ENCODE measurements around the gene PMFBP1.

Gene PMFBP1, protein sequence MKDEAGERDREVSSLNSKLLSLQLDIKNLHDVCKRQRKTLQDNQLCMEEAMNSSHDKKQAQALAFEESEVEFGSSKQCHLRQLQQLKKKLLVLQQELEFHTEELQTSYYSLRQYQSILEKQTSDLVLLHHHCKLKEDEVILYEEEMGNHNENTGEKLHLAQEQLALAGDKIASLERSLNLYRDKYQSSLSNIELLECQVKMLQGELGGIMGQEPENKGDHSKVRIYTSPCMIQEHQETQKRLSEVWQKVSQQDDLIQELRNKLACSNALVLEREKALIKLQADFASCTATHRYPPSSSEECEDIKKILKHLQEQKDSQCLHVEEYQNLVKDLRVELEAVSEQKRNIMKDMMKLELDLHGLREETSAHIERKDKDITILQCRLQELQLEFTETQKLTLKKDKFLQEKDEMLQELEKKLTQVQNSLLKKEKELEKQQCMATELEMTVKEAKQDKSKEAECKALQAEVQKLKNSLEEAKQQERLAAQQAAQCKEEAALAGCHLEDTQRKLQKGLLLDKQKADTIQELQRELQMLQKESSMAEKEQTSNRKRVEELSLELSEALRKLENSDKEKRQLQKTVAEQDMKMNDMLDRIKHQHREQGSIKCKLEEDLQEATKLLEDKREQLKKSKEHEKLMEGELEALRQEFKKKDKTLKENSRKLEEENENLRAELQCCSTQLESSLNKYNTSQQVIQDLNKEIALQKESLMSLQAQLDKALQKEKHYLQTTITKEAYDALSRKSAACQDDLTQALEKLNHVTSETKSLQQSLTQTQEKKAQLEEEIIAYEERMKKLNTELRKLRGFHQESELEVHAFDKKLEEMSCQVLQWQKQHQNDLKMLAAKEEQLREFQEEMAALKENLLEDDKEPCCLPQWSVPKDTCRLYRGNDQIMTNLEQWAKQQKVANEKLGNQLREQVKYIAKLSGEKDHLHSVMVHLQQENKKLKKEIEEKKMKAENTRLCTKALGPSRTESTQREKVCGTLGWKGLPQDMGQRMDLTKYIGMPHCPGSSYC

DNA sequence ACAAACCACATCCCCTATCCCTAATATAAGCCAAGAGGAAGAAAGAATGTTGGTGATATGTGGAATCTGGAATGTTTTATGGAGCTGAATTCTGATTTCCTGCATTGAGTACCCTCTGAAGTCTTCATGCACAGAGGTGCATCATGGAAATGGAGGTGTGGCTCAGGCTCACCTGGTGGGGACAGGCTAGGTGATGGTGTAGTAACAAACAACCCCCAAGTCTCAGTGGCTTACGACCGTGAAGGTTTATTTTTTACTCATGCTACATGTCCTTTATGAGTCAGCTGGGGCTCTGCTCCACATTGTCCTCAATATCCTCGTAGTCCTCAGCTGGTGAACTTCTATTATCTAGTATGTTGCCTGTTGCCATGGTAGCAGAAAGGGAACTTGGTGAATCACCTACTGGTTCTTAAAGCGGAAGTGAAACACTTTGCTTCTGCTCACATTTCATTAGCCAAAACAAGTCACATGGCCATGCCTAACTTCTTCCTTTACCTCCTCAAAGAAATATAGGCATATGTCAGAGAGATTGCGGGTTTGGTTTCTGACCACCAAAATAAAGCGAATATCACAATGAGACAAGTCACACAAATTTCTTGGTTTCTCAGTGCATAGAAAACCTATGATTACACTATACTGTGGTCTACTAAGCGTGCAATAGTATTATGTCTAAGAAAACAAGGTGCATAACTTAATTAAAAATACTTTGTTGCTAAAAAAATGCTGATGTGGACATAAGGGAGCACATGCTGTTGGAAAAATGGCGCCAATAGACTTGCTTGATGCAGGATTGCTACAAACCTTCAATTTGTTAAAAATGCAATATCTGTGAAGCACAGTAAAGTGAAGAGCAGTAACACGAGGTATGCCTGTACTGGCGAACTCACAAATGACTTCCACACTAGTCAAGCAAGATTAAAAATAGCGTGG, at the start of gene PMFBP1:
Gene PMFBP1, minus strand, starts transcription at position 51 of the 930 bp plus-strand sequence. CDS start 947 bp downstream, outside the sequence.
- DNase-seq = no peak

DNA sequence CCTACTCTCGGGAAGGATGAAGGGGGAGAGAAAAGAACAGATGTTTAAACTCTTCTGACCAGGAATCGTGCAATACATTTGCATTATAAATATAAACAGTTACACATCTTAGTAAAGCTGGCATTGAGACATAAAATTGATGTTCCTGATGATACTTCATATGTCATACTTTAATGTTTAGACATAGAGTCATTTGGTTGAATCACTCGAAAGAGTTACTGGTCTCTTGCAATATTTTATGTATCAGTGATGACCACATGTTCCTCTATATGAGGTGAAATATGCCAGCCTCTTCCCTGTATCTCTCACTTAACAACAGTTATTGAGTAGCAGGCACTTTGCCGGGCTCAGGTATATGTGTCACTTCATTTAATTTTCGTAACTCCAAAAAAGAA, 49.7 kb upstream of the PMFBP1 start:
- DNase-seq = no peak

DNA sequence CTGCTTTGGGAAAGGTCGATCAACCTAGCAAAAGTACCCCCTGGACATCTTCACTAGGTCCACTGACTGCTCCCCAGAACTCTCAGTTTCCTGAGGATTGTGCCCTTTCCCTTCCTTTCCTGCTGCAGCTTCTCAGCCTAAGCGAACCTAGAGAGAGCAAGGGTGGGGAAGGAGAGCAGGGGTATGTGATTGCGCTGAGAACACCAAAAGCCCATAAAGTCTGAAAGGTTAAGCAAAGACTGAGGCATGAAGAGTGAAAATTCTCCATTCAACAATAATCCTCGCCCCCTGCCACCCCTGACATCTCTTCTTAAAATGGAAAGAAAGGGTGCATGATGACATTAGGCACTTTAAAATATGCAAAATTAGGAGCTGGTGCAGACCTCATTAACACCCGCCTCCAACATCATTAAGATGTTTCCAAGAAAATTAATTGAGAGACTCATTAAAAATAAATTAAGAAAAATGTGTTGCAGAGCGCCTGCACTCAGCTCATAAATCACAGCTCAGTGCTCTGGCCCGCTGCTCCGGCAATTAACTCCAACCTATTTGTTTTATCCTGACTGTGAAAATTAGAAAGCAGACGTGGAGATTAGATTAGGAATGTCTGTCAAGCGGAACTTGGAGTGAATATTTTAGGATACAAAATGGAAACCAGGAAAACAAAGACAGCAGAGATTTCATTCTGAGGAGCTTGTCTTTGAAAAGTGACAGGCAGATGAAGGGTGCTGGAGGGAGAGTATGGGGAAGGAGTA, 49.1 kb upstream of the PMFBP1 start:
- DNase-seq = no peak

DNA sequence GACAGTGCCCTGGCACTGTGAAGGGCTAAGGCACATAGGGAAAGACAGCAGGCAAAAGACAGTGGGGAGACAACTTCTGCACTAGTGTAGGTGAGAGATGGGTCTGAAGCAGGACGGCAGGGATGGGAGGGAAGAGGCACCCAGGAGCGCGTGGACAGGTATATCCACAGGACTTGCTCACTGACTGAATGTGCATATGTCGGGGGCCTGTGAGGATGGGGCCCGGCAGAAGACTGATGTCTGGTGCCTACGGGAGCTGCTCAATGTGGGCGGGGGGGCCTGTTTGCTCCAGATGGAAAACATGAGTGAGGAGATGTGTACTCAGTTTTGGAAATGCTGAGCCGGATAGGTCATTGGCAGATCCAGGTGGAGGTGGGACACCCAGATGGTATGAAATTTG, 47.3 kb upstream of the PMFBP1 start:
- DNase-seq = no peak

DNA sequence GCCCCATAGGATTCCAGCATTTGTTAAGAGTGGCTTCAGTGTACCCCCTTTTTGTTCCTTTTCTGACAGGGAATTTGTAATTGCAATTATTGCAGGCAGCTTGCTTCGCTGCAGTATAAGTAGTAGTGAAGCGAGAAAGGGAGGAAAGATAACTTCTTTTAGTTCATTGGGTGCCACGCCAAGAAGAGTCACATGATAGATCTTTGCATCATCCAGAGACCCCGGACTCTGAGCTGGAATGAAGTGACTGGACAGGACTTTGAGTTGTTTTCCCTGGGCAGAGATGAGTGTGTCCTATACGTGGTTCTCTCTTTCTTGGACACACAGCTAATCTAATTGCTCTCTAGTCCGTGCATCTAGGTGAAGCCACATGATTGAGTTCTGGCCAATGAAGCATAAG, 44.8 kb upstream of the PMFBP1 start:
- no peak for DNase-seq

DNA sequence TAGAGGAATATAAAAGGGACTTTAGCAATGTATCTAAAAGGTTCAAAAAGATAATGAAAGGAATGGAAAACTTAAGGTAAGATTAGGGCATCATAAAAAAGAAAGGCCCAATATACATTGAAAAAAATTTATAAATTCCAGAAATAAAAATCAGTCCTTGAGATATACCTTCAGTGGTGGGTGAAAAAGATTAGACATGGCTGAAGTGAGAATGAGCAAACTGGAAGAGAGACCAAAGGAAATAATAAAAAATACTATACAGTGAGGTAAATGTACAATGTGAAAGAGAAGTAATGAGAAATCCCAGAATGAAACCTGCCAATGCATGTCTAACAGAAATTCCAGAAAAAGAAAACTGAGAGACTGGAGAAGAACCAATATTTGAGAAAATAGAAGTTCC, 42.9 kb upstream of the PMFBP1 start:
- DNase-seq = no peak

DNA sequence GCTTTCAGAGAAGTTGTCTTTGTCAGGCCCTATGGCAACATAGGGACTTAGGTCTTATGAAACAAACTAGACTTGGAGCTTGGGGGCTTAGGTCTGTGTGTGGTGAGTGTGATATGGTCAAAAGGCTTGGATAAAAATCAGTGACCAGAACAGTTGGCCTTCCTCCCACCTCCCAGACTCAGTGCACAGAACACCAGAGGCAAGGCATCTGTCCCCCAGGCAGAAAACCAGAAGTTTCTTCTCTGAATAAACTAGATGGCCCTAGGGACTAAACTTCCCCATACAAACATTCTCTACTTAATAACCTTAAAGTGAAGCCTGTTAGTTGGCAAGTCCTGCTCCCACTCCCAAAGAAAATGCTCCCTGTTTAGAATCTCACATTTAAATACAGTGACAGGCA, 39.2 kb upstream of the PMFBP1 start:
- no peak for DNase-seq

DNA sequence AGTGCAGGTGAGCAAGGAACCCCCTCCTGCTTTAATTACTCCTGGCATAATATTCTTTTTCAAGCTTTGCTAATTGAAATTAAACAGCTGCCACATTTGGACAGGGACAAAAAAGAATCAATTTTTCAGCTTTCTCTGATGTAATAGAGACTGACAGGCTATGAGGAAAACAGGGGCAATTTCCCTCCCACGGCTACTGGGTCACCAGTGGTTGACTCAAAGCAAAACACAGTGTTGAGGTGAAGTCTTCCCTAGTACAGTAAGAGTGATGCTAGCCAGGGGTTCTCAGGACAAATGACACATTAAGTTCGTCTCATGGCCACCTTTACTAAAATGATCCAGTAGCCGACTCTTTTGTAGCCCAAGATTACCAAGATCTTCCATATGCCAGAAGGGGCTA, 38.6 kb upstream of the PMFBP1 start:
- no peak for DNase-seq

DNA sequence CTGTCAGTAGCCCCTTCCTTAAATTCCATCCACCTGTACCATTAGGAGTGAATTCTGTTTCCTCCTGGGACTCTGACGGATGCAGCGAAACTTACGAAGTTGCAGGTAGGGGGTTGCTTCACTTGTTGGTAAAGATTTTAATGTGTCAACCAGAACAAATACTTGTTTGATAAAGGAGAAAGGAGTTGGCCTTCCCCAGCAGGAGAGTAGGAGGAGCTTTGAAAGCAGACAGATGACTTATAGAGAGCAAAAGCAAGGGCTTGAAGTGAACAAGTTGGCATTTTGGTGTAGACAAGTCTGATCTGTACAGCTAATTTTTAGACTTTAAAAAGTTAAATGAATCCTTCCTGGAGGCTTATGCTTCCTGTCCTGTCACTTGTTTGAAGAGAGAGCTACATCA, 38.1 kb upstream of the PMFBP1 start:
- DNase-seq = no peak

DNA sequence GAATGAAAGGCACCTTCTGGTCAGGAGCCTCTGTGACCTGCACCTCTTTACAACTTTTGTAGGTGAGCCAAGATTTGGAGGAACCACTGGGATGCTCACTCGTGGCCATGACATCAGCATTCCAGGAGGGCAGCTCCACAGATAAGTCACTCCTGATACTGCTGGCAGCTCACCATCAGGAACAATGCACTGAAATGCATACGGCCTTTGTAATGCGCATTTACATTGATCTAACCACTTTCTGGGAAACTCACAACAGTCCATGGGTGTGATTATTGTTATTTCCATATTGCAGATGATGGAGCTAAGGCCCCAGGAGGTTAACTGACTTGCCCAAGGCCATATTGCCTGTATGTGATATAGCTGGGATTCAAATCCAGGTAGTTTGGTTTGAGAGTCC, 34.3 kb upstream of the PMFBP1 start:
- DNase-seq = no peak

DNA sequence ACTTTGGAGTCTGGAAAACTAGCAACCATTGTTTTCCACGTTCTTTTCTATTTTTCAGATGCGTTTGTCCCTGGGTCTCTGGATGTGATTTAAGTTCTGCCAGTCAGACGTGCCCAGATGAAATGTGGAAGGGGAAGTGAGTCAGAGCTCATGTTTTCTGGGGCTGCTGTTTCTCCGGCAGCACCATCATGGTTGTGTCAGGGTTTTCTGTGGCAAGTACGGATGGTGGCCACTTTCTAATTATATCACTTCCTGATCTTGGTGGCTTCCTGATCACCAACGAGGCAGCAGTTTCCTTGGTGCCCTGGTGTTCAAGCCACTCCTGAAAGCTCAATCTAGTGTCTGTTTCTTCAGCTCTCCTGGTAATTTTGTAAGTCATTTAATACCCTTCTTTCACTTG, 31.4 kb upstream of the PMFBP1 start:
- DNase-seq = no peak

DNA sequence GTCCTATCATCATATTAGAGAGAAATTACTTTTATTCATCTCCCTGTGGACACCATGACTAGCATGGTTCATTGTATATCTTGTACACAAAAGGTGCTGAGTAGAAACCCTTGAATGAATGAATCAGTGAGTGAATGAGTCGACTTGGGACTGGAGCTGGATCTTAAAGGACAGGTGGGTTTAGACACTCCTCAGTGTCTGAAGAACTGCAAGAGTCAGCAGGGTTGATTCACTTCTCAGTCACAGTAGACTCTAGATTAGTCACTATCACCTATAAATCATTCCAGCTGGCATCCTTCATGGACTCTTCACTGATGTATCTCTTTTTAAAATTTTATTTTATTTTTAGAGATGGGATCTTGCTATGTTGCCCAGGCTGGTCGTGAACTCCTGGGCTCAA, 30.1 kb upstream of the PMFBP1 start:
- DNase-seq = no peak

DNA sequence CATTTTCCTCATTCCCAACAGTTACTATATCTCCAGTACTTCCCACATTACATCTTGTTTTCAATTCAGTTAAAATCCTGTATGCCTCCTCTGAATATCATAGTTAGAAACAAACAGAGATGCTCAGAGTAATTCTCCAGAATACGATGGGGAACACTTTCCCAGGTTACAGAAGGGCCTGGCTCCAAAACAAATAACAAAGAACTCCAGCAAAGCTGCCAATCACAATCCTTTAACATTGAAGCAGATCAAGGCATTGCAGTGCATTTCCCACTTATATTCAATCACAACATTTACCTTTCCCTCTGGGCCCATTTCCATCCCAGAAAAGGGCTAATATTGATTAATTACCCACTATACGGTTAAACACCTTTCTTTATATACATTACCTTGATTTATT, 29.4 kb upstream of the PMFBP1 start:
- DNase-seq = no peak

DNA sequence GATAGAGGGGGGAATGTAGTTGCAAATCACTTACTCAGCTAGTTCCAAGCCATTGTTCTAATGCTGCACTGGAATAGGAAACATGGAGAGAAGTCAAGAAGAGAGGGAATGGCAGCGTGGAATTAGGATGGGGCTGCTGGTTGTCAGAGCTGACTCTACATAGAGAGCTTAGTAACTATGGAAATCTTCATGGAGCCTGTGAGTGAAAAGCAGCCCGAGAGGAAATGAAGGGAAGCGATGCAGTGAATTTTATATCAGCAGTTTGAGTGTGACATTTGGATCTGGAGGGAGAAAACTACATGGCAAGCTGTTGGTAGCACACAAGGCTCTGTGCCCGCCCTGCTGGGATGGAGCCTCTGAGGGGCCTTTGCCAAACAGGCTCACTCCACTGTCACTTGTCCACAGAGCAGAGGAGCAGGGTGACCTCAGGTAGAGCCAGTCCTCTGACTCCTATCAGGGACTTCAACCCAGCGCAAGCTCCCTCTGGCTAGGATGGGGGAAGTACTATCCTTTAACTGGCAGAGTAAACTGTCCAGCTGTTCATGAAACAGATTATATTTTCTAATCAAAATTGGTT, 27.9 kb upstream of the PMFBP1 start:
- no peak for DNase-seq

DNA sequence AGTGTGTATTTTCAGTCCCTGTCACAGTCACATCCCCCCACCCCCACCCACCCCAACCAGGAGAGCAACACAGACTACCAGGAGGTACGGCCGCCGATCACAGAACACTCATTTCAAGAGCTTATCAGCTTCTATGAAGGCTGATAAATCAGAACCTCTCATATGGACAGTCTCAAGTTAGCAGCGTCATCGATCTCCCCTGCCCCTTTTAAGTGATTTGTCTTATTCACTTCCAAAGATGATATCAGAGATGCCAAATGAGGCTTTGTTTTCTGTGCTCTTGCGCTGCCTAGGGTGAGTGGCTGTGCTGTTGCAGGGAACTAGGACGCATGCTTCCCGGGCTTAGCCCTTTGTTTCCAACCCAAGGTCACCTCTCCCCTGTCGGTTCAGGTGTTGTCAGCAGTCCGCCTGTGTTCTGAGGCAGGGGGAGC, 26.8 kb upstream of the PMFBP1 start:
- no peak for DNase-seq

DNA sequence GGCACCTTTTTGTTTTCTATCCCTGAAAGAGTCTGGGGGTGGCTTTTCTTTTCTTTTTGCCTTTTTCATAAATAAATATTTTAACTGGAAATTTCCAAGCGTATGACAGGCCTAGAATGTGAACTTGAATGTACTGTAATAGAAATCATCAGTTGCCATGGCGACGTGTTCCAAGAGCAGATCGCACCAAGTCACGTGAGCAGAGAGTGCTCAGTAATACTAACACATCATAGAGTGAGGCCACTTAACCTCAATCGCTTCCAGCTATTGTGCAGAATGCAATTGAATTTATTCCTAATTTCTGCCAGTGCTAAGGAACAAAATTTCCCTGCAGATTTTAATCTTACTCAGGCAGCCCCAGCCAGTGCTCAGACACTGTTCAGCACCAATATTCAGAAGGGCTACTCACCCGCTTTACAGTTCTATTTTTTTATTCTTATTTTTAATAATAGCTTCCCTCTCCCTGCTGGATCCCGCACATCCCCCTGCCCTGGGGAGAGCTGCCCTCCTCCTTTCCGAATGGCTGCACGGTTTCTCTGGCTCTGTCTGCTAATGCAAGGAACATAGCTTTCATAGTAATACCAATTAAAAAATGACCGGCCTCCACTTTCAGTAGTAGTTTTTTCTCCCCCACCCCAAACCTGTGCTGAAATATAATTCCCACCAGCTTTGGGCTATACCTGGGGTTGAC, 26.2 kb upstream of the PMFBP1 start:
- DNase-seq = no peak

DNA sequence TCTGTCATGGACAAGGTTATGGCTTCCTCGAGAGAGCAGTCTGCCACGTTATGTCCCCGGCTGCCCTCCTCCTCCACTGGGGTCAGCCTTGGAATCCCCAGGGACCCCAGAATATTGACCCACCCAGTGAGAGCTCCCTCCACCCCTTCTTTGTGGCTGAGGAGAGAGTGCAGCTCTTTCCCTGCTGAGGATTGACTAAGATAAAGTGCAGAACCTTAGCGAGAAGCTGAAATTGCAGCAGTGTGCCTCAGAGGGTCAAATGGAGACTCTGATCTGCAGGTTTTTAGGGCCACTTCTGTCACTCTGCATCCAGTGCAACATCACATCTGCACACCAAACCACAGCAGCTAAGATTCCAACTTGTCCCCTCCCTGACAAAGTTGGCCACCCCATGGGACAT, 25.6 kb upstream of the PMFBP1 start:
- DNase-seq = no peak

DNA sequence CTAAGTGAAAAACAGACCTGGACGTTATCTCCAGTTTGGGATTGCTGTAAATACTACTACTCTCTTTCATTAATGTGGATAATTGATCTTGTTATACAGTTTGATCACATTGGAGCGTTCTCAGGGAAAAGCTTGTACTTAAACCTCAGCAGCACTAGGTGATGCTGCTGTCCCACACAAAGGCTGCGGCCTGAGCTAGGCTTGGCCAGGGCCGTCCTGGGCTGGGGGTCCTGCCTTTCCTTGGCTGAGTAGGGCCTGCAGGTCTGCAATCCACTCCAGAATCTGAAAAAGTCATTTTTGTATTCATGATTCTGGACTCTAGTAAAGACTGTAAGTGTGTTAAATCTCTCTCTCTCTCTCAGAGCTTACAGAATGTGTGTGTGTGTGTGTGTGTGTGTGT, 23.7 kb upstream of the PMFBP1 start:
- no peak for DNase-seq

DNA sequence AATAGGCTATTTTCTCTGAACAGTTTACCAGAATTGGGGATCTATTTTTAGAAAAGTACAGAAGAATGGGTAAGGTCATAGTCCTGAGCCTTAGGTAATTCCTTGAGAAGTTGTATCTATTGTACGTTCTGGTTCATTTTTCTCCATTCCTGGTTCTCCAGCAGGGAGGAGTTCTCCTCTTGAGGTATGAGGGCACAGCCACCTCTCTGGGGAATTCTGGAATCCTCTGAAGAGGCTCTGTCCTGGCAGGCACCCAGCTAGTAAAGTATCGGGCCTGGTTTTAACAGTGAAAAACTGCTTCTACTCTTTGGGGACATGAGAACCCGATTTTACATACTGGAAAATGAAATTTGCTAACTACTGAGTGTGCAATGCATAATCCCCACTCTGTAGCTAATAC, 19.6 kb upstream of the PMFBP1 start:
- no peak for DNase-seq

DNA sequence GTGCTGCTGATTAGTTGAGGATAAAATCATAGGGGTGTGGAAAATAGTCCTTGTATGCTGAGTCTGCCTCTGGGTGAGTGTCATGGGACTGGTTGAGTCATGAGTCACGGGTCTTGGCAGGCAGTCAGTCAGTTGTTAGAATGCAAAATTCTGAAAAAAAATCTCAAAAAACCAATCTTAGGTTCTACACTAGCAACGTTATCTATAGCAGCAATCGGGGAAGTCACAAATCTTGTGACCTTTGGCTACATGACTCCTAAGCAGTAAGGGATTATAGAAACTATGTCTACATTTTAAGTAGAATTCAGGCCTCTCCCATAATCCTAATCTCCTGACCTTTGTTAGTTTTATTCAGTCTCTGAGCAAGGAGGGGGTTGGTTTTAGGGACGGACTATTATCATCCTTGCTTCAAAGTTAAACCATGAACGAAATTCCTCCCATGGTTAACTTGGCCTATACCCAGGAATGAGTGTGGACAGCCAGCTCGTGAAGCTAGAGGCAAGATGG, 18.0 kb upstream of the PMFBP1 start:
- DNase-seq = no peak

DNA sequence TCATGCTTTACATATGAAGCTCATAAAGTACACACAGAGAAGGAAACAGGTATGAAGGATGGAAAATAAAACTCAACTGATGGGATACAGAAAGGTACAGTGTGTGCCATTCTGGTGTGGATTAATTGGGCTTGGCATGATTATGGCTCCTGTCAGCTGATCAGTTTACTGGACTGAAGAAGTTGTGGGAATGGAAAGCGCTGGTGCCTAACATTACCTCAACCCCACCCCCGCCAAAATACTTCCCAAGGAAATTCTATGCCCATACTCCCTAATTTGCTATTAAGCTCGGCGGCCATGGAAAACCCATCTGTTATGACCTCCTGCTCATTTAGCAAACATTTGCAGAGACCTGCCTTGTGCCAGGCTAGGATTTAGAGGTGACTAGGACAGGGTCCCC, 16.6 kb upstream of the PMFBP1 start:
- DNase-seq = no peak
